Ovary (tissue), 9 donors: ENCODE measurements around the gene PAK5. TPM values are rescaled to one million over a fixed set of nuclear protein-coding genes. Genes with fewer than 3 reads are reported as not detected.

Experiments used
- DNase-seq, 5 donors: peaks; one replicate each; pipeline ENCODE4 v3.0.0-alpha.2; 2019 to 2020
- H3K27ac ChIP-seq, 2 donors: fragments of 200-600 bp; one replicate each; pipeline versions ENCODE4 v1.5.1 to v1.8.0; 2019 to 2022
- H3K27me3 ChIP-seq: fragments of 200-600 bp; one replicate; pipeline ENCODE4 v1.8.0; 2022
- H3K36me3 ChIP-seq: fragments of 200-600 bp; sonication (generic); one replicate; pipeline ENCODE4 v1.5.1; 2019
- H3K4me1 ChIP-seq: one replicate; pipeline ENCODE4 v1.8.1; 2013; ENCODE audit warnings: mild to moderate bottlenecking, moderate library complexity; ENCODE audit not compliant: insufficient read depth
- H3K4me3 ChIP-seq: fragments of 200-600 bp; sonication (generic); one replicate; pipeline ENCODE4 v1.5.1; 2017
- H3K9me3 ChIP-seq, 2 donors: fragments of 200-600 bp in 1 of 2; sonication (generic) in 1 of 2; one replicate each; pipeline versions ENCODE4 v1.5.1 to v1.8.1; 2013 to 2019; ENCODE audit warnings: mild to moderate bottlenecking in 1 of 2, moderate library complexity in 1 of 2
- EP300 ChIP-seq: sonication (generic); formaldehyde crosslinking; IDR thresholded peaks from one replicate; pipeline ENCODE4 v1.6.1; 2017; ENCODE audit warnings: antibody characterized with exemption
- WGBS, 3 donors: extraction: QIAGEN DNeasy Blood & Tissue Kit in 1 of 3; methylation state at CpG; one replicate each; pipeline versions ENCODE4 v1.1.5 to v1.1.7; 2013 to 2017; 5-methylcytosine and 5-hydroxymethylcytosine counted together
- intact Hi-C, 4 donors: fragments of 100-400 bp; cut with DNase I; formaldehyde crosslinking; loops; one replicate each; pipeline versions ENCODE4 v1.11.0 to v1.15.1; 2022 to 2023
- polyA plus RNA-seq, 2 donors: library from polyadenylated mRNA; stranded (reverse); fragments of 200-250 nt in 1 of 2; fragments of 350-450 nt in 1 of 2; fragmentation: Illumina TruSeq in 1 of 2; extraction: RNeasy Lipid Tissue Mini Kit (QIAGEN cat#74804) in 1 of 2; gene quantifications; one replicate each; pipeline ENCODE4 v1.2.3, GENCODE V29; 2013 to 2014
- total RNA-seq, 7 donors: library from RNA; depleted of rRNA in 2 of 7; stranded (reverse); fragments of >200 nt in 2 of 7; fragmentation: NEBNext Ultra II Directional in 3 of 7; extraction: Animal tissue kit (Norgen Biotek cat#: 25700) in 3 of 7; gene quantifications; one replicate each; pipeline versions ENCODE4 v1.1.0 to v1.2.4, GENCODE V29; 2016 to 2023
- donor health status: DM: no; HTN: no; CAD: no; lungs with moderate emphysema.
- donor health status: DM: no; HTN: no; CAD: no.
- donor health status: Bipolar disorder and iron deficiency.
- donor health status: DM: yes; HTN: yes; CAD: no.
- donor health status: DM: no; HTN: no; CAD: no.
- donor health status: DM: yes; HTN: yes; CAD: no.

Gene PAK5
- total and polyA plus RNA-seq, 9 donors, result under 0.01 to 0.47 (median 0.10) TPM; not detected in 2

- H3K36me3 ChIP-seq, result no peaks in the 10 kb centered on the region
- no peak for DNase-seq
- no peaks in the 10 kb centered on the region for H3K27me3 ChIP-seq
- WGBS, 3 donors, result 46 to 58% (median 53%) methylated on average over 2 of the region's 2 CpGs
- H3K9me3 ChIP-seq, result no peaks in the 10 kb centered on the region
- intact Hi-C loops, result no loop called here
- no peak for TF ChIP-seq EP300
- no peak overlapping the region for H3K4me3 ChIP-seq
- no peaks in the 10 kb centered on the region for H3K4me1 ChIP-seq
- no peak overlapping the region for H3K27ac ChIP-seq
These were observed 350.8 kb downstream of the PAK5 start for GRCh38 chr20:9488063-9488462.

Other genes starting within 250 kb of the PAK5 start
- 1 to 10 TPM; 1.8 to 6.9 (median 4.1) TPM for gene ANKEF1, start 195.9 kb upstream of the PAK5 start, total RNA-seq
- 1 to 10 TPM; 1.1 to 3.6 TPM for gene ANKEF1, start 195.9 kb upstream of the PAK5 start, polyA plus RNA-seq